ENCODE measurements around the gene PARS2.
"Not testable (repeated sequence)": the region's sequence is repeated elsewhere in the genome, so short reads cannot be mapped to it uniquely, and the experiment has no call there.

PARS2 gene

GRCh38 chr1:54782156-54782555 lies 17.8 kb upstream of the PARS2 start:
- TF ChIP-seq CTCF (conservative IDR thresholded peaks at IDR 0.05; ENCODE audit: low read depth, low read length): no peak
- no peak for DNase-seq (ENCODE audit: low read depth)
- H3K4me3 ChIP-seq (ENCODE audit: low read depth, low read length): no peak overlapping the region

- H3K4me3 ChIP-seq (ENCODE audit: low read depth, low read length): no peak overlapping the region
- DNase-seq (ENCODE audit: low read depth): no peak
- TF ChIP-seq CTCF (conservative IDR thresholded peaks at IDR 0.05; ENCODE audit: low read depth, low read length): no peak
Measured at GRCh38 chr1:54781023-54781723, 16.9 kb upstream of the PARS2 start.

GRCh38 chr1:54777431-54777830 lies 13.1 kb upstream of the PARS2 start:
- TF ChIP-seq CTCF (conservative IDR thresholded peaks at IDR 0.05; ENCODE audit: low read depth, low read length): no peak
- no peak for DNase-seq (ENCODE audit: low read depth)
- H3K4me3 ChIP-seq (ENCODE audit: low read depth, low read length): no peak overlapping the region

- DNase-seq (ENCODE audit: low read depth): no peak
- H3K4me3 ChIP-seq (ENCODE audit: low read depth, low read length): no peak overlapping the region
- TF ChIP-seq CTCF (conservative IDR thresholded peaks at IDR 0.05; ENCODE audit: low read depth, low read length): no peak
Measured at GRCh38 chr1:54777011-54777410, 12.7 kb upstream of the PARS2 start.

GRCh38 chr1:54775828-54776721 lies 11.8 kb upstream of the PARS2 start:
- DNase-seq (ENCODE audit: low read depth); H3K4me3 ChIP-seq (ENCODE audit: low read depth, low read length): not testable (repeated sequence)

- TF ChIP-seq CTCF (conservative IDR thresholded peaks at IDR 0.05; ENCODE audit: low read depth, low read length): no peak
- no peak overlapping the region for H3K4me3 ChIP-seq (ENCODE audit: low read depth, low read length)
- DNase-seq (ENCODE audit: low read depth): peak; percentile 62
Measured at GRCh38 chr1:54774820-54775498, 10.6 kb upstream of the PARS2 start.

GRCh38 chr1:54772951-54773350 lies 8.6 kb upstream of the PARS2 start:
- DNase-seq (ENCODE audit: low read depth): no peak
- TF ChIP-seq CTCF (conservative IDR thresholded peaks at IDR 0.05; ENCODE audit: low read depth, low read length): no peak
- H3K4me3 ChIP-seq (ENCODE audit: low read depth, low read length): no peak overlapping the region

All from choroid plexus epithelial cell (primary cell).